8988T (cell line): ENCODE data around the gene BMAL2.

Experiments
- DNase-seq: peaks from one replicate; pipeline ENCODE4 v3.0.0; 2011

The BMAL2 gene

DNA sequence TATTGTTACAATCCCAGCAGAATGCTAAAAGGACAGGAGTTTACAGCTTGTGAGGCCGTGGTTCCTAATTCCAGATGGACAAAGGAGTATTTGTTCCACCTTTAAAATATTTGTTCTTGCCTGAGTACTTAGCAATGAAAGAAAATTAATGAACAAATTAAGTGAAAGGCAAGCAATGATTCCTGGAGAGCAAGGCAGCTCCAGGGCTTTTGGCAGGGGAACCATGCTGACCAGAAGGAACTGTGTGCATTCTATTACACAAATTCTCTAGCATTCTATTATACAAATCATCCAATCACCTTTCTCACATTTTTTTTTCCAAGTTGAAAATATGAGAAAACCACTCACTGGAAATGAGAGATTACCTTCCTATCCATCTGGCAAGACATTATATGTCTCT is 1.8 kb upstream of the BMAL2 start:
- no peak for DNase-seq

DNA sequence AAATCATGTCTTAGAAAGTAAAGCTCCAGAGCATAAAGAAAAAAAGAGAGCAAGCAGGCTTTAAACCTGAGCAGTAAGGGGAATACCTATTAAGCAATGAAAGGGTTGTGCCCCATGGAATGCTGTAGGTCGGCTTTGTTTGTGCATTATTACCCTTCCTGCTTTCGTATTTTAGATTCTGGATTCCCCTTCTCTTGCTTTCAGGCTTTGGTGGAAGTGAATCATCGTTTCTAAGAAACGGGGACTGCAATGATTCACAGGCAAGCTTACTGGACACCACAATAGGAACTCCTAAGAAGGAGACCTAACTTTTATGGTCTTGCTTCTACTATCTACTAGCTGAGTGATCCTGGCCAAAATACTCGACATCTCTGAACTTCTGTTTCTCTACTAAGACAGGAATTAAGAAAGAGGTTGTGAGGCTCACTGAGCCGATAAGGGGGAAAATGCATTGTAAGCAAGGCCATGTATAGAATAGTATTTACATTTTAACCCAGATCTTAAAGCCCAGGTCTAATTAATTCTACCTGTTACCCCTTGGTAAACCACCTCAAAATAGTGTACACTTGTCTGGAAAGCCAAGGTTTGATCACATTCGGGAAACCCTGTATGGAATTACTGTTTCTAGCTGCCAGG is 1.2 kb upstream of the BMAL2 start:
- DNase-seq = peak; percentile 26

DNA sequence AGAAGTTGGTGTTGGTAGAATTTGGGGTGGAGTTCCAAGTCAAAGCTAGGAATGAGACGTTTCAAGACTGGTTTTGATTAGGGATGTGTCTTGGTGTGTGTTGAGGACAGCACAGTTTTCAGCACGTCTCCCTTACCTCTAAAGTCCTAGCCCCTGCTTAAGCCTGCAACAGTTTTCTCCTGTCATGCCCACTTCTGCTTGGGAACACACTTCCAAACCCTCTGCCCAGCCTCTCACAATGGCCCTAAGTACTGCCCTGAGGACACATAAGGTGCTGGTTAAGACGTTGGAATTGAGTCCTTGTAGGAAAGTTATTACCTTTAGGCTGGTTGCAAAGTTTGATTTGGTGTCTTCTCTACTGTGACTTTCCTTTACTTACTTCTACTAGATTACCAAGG is 710 bp upstream of the BMAL2 start:
- DNase-seq = no peak

DNA sequence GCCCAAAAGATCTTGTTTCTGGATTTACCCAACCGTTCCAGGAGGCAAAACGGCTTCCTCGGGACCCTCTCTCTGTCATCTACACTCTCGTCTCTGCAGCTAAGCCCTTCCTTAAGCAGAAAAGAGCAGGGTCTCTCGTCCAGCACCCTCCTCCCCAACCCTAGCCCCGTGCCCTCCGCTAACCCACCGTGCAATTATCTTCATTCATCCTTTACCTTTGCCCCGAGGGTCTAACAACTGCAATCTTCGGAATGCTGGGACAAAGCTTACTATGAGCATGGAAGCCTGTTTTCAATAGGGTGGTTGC is 276 bp upstream of the BMAL2 start:
- DNase-seq = no peak

DNA sequence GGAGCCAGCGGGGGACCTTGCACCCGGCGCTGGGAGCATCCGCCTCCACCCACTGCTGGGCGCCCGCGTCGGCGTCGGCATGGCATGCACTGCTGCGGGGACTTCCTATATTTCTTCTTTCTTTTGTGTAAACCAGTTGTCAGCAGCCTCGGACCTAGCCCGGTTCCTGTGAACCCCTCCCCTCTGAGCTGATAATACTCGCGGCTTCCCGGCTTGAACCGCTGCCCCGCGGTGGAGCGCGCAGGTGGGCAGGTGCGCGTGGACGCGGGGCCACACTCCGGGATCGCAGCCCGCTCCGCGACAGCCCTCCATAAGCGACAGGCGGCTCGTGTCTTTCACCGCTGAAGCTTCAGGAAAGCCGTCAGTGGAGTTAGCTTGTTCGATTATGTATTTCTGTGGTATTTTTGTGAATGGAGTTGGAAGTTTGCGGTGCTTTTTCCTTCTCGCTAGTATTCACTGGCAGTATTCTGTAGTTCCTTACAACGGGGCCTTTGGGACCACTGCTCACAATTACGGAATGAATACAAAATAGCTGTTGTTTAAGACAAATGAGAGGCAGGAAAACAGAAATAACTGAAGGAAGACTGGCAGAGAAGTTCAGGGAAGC is 870 bp downstream of the BMAL2 start:
- DNase-seq = no peak

DNA sequence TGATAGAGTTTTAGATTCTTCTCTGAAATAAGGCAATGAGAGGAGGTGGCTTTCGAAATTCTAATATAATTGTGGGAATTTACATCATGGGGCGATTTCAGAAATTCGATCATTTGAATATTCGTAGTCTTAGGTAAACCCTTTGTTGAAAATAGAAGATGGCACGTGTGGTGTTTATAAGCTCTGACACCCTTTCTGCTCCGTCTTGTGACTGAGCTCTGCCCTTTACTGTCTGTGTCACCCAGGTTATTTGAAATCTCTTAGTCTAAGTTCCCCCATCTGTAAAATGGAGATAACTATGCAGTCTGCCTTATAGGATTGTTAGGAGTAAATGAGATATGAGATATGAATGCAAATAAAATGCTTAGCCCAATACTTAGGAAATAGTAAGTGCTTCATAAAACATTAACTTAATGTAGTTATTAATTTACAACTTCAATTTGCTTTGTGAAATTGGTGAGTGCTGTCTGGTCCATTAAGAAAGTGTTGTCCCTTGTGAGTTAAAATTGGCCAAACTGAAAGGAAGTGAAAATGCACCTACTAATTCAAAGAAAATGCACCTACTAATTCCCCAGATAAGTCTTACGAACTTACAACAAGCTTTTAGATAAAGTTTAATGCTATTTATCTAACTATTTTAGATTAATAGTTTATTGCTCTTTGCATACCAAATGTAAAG is 1.5 kb downstream of the BMAL2 start:
- no peak for DNase-seq

DNA sequence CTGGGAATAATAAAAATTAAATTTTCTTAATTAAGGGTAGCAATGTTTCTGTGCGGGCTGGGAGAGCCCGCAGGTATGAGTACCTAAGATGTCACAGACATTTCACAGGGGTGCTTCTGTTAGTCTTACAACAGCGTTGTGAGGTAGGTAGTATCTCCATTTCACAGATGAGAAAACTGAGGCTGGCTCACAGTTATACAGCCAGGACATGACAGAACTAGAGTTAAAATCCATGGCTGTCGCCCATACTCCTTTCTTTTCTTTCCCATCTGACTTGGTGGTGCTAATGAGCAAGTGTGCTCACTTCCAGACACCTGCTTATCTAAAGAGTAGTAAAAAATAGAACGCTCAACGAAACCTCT is 2.1 kb downstream of the BMAL2 start:
- DNase-seq = no peak

DNA sequence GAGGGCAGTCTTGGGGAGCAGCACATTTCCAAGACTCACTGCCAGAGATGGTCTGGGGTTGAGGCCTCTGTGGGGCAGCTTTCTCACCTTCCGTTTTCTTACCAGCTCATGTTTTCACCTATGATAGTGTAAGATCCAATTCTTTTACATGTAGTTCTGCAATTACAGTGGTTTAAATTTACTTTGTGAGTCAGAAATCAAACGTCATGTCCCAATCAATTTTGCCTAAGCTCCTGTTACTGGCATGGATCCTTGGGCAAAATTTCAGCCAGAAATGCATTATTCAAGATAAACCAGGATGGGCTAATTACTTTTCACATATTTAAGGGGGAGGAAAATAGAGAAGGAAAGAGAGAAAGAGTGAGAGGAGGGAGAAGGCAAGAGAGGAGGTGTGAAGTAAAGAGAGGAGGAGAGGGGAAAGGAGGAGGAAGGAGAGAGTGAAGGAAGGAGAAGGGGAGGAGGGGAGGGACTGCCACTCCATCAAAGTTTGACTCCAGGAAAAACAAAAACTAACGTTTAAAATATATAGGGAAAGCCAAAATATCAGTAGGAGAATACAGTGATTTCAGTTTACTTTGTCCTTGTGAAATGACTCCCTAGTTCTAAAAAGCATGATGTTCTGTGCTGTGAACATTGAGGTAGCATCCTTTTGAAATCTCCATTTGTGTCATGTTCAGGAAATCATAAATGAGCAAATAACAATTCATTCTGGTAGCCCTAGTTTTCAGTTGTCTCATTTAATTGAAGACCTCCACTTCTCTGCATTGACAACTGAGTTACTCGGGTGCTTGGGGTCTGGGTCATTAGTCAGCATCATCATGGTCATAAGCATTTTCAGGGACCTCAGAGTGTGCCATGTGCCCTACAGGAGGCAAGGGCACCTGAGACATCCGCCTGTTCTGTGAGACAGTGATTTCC is 3.0 kb downstream of the BMAL2 start:
- no peak for DNase-seq

DNA sequence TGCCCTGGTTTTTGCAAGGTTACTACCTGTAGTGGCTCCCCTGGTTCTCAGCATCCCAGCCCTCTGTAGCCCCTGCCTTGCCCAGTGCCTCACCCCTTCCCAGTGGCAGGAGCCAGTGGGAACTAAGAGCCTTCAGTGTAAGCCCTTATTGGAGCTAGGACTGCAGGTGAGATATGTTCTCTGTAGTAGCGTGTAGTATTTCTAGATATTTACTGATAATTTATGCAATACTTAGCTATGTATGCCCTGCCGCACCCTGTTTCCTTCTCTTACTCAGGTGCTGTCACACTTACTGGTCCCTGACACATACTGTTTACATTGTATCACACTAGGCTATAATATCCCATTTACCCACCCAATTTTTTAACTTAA is 3.6 kb downstream of the BMAL2 start:
- DNase-seq = no peak

DNA sequence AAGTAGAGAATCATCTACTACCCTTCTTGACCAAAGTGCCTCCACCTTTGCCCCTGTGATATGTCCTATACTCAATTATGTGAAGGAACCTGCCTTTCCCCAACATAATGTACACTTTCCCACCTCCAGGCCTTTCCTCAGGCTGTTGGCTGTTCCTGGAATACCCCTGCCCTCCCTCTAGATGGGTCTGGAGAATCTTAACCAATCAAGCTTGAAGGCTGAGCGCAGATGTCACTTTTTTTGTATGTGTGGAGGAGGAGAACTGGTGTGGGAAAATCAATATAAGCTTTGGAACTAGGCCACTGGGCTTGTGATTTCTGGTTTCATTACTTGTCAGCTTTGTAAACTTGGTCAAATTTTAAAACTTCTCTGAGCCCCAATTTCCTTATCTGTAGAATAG is 4.7 kb downstream of the BMAL2 start:
- no peak for DNase-seq

DNA sequence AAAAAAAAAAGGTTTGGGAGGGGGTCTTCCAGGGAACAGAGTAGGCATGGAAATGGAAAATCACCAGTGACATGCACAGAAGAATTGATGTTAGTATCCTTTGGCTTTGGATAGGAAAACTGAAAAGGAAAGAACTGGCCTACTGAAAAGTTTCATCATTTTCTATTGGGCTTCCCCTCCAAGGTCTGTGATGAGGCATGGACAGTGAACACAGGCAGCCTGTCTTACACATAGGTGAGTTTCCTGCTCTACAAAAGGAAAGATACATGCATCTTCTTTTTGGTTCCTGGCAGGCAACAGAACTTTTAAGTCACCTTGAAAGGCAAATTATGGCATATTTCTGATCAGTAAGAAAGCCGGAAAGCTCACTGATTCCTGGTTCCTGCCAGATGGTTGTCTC is 5.8 kb downstream of the BMAL2 start:
- no peak for DNase-seq

DNA sequence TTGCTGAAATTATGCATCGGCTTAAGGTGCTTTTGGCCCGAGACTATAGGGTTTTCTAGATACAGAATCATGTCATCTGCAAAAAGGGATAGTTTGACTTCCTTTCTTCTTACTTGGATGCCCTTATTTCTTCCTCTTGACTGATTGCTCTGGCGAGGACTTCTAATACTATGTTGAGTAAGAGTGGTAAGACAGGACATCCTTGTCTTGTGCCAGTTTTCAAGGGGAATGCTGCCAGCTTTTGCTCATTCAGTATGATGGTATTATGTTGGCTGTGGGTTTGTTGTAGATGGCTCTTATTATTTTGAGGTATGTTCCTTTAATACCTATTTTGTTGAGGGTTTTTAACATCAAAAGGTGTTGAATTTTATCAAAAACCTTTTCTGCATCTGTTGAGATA is 8.3 kb downstream of the BMAL2 start:
- DNase-seq = no peak

DNA sequence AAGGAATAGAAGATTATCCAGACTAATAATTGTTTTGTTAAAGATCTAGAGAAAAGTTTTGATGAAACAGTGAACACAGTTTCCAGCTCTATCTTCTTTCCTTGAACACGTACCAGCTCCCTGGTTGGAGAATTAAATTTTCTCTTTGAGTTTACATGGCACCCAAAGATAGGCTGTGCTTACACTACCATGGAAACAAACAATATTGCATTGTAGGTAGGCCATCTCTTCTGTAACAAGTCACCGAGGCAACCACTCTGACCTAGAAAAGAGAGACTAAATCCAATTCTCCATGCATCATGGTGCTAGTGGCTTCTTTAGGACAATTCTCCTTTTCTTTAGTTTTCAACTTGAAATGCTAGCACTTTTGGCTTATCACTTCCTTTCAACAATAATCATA is 9.9 kb downstream of the BMAL2 start:
- no peak for DNase-seq

DNA sequence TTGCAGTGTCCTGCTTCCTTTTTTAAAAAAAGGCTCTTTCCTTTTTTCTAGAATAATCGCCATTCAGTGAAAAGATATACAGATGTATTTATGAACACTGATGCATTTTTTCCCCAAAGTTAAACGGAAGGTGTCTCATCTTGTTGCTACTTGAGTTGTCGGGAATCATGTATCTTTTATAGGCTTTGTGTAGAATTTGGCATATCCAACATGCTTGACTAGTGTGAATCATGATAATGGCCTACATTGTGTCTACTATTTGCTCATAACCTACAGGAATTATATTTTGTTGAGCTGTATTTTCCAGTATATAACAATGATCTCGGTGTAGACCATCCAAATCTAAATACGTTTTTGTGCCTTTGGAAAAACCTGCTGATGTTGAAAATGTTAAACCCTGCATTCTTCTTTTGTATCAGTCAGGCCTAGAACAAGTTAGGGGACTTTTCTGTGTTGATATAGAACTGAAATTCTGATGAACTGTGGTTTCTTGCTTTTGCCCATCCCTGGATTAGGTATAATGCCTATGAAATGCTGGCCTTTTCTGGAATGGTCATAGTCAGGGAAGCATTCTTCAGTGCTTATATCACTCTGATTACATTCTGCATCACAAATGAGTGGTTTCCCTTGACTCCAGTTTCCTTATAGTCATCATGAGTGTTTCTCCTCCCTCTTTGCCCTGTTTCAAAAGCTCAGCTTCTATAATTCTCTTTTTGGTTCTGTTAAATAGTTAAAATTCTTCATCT is 10.8 kb downstream of the BMAL2 start:
- no peak for DNase-seq

DNA sequence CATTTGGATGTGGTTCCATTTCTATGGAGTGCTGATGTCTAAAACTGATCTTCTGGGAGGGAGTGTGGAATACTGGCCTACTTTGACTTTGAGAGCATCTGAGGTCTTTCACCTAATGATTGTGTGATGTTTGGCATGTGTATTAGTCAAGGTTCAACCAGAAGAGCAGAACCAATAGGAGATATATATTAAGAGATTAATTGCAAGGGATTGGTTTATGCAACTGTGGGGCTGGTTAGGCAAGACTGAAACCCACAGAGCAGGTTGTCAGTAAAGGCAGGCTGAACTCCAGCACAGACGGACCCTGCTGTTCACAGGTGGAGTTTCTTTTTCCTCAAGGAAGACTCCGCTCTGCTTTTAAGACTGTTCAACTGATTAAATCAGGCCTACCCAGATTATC is 11.6 kb downstream of the BMAL2 start:
- no peak for DNase-seq

DNA sequence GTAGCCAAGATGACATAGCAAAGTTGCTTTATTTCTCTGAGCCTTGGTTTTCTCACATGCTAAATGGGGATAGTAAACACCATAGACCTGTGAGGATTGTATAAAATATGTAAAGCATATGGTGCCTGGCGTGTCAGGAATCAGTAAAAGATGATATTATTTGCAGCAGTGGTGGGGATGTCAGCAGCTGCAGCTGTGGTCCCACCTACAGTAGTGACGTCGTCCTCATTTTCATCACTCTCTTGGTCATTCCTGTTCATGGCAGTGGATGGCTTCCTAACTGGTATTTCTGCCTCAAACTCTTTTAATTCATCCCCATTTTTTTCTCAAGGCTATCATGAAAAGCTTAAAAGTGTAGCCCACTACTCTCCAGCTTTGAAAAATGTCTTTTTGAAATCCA is 12.1 kb downstream of the BMAL2 start:
- DNase-seq = no peak

DNA sequence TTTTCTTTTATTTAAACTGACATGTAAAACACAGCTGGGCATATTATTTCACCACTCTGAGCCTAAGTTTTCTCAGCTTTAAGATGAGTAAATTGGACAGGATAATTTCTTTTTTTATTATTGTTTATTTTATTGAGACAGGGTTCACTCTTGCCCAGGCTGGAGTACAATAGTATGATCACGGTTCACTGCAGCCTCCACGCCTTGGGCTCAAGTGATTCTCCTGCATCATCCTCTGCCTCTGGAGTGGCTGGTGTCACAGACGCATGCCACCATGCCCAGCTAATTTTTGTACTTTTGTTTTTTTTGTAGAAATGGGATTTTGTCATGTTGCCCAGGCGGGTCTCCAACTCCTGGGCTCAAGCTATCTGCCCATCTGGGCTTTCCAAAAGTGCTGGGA is 12.7 kb downstream of the BMAL2 start:
- DNase-seq = no peak

DNA sequence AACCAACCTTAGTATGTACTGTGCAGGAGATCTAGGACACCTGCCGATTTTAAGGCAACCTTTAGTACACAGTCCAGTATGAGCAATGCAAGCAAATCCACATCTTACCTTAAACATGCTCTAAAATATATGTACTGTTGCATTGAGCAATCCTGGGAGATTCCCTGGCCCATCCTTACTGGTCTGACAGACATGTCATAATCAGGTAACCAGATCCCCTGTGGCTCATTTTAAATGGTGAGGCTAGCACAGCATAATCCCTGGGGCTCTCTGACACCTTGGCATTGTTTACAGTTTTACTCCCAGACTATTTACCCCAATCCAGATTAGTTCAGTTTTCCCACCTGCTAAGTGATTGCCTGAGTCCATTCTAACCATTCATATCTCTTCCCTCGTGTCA is 15.1 kb downstream of the BMAL2 start:
- DNase-seq = no peak

DNA sequence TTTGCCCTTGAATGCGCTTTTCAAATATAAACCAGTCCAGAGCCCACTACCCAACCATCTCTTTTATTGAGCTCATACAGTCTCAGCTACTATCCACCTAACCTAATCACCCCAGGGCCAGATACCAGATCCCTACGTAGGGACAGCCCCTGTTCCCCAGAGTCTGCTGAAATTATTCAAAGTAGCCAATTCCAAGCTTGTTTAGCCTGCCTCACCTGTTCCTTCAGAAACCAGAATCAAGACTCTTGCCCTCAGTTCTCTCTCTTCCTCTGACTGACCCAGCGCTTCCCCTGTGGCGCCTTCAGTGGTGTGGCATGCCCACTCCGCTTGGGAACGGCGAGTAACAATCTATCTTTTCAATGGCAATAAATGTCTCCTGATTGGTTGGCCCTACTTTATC is 18.8 kb downstream of the BMAL2 start:
- DNase-seq = no peak

DNA sequence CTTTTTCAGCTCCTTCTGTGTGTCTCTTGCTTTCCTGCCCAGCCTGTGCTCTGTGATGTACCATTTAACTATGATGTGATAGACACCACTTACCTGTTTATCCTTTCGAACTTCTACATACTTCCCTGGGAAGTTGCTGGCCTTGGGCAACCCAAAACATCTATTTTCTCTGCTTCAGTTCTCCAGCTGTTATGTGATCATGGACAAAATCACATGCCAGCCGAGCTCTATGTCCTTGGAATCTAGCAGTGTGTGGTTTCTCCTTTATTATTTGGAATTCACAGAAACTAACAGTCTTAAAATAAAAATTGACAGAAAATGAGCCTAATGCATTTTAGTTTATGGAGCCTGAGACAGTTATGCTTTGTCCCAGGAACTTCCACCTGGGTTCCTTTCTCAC is 22.9 kb downstream of the BMAL2 start:
- DNase-seq = no peak

DNA sequence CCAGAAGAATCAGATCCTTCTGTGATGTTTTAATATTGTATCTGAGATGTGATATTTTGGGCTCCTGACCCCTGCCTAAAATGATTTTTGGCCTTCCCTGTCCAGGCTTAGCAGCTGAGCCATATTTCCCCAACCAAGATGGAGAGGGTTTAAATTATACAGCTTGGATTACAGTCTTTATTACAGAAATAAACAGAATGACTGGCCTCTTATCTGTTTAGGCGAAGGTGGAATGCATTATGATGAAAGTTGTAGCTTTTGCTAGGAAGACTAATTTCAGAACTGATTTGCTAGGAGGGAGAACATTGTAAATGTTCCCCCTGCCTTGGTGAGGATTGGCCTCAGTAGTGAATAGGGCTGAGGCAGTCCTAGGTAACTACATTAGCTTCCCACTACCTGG is 23.3 kb downstream of the BMAL2 start:
- DNase-seq = no peak

DNA sequence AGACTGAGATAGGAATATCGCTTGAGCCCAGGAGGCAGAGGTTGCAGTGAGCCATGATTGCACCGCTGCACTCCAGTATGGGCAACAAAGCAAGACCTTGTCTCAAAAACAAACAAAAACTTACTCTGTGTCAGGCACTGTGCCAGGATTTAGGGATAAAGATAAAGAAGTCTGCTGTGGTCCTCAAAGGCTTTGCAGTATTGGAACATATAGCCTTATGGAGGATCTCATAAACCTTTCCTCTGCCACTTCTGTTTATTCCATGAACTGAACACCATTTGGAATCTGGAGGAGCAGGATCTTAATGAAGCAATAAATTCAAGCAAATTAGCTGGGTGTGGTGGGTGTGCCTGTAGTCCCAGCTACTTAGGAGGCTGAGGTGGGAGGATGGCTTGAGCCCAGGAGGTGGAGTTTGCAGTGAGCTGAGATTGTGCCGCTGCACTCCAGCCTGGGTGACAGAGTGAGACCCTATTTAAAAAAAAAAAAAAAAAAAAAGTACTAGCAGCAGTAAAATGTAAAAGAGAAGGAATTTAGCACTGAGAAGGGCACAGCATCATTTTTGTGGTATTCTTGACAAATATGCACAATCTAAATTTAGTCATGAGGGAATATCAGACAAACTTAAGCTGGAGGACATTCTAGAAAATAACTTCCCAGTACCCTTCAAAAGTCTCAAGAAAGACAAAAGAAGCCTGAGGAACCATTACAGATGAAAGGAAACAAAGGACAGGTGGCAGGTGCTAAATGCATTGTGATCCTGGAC is 27.1 kb downstream of the BMAL2 start:
- no peak for DNase-seq

DNA sequence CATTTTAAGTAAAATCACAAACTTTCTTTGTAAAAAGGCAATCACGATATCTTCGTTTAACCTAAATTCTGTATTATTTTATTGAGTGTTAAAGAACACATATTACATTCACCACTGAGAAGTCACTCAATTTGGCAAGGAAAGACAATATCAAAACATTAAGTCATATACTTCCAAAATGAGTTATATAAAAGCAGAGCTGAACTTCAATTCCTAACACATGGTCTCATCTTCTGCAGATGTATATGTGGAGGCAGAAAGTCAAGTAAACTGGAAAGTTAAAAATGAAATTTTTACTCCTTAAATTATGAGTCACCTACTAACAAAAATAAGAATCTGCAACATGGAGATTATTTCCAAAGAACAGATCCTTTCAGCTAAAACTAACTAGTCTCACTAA is 28.7 kb downstream of the BMAL2 start:
- DNase-seq = no peak
